Measurements from ENCODE around the gene AFF3.

AFF3 gene

DNA sequence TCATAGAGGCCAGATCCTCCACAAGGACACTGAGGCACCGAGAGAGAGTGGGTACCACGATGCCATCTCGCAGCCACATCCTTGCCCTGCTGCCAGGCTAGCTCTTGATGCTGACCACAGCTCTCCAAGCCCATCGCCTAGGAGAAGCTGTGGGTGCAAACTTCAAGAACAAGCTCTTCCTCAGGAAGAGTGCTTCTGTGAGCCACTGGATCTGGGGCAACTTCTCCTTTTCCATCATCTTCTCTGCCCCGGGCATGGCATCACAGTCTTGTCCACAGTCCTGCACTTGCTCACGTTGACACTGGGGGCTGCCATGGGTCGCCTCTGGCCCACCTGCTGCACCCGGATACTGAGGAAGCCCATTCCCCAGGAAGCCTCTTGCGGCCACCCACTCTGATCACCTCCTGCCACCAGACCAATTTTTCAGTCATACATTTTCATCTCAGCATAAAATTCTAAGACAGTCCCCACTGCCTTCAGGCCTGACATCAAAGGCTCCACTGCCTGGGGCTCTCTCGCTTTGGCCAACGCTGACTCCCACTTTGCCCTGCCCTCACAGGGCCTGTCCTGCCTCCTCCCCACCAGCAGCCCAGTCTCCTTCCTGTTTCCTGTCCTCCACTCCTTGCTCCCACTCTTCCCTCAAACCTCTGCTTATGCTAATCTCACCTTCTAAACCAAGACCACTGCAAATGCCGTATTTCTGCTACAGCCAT is 243.9 kb downstream of the AFF3 start:
- DNase-seq (ENCODE audit: low read depth, low spot score), result no peak
- in situ Hi-C loops (cut with HindIII; ENCODE audit: low sequenced_read_pairs), result no loop called here
- TF ChIP-seq, protein P1, sequence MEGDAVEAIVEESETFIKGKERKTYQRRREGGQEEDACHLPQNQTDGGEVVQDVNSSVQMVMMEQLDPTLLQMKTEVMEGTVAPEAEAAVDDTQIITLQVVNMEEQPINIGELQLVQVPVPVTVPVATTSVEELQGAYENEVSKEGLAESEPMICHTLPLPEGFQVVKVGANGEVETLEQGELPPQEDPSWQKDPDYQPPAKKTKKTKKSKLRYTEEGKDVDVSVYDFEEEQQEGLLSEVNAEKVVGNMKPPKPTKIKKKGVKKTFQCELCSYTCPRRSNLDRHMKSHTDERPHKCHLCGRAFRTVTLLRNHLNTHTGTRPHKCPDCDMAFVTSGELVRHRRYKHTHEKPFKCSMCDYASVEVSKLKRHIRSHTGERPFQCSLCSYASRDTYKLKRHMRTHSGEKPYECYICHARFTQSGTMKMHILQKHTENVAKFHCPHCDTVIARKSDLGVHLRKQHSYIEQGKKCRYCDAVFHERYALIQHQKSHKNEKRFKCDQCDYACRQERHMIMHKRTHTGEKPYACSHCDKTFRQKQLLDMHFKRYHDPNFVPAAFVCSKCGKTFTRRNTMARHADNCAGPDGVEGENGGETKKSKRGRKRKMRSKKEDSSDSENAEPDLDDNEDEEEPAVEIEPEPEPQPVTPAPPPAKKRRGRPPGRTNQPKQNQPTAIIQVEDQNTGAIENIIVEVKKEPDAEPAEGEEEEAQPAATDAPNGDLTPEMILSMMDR (IDR thresholded peaks at IDR 0.05; ENCODE audit: low read depth, low read length), result no peak

DNA sequence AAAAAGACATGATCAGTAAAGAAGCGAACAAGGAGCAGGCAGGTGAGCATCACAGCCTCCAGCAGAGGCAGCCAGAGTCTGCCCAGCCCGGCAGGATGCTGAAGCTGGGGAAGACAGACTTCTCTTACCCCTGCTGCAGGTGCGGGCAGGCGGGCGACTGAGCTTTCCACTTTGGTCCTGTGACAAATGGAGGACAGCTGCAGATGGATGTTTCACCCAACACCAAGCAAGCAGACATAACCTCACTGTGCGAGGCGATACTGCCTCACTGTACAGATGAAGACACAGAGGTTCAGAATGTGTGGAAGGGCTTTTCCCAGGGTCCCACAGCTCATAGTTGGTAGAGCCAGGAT is 251.0 kb downstream of the AFF3 start:
- H3K4me3 ChIP-seq (ENCODE audit: low read depth, low read length), result no peak overlapping the region
- in situ Hi-C loops (cut with HindIII; ENCODE audit: low sequenced_read_pairs), result no loop called here
- no peak for DNase-seq (ENCODE audit: low read depth, low spot score)
- TF ChIP-seq, protein P1 (IDR thresholded peaks at IDR 0.05; ENCODE audit: low read depth, low read length), result no peak

More for the DNA sequence above, 243.9 kb downstream of the AFF3 start:
- H3K4me3 ChIP-seq (ENCODE audit: low read depth, low read length), result no peak overlapping the region

DNA sequence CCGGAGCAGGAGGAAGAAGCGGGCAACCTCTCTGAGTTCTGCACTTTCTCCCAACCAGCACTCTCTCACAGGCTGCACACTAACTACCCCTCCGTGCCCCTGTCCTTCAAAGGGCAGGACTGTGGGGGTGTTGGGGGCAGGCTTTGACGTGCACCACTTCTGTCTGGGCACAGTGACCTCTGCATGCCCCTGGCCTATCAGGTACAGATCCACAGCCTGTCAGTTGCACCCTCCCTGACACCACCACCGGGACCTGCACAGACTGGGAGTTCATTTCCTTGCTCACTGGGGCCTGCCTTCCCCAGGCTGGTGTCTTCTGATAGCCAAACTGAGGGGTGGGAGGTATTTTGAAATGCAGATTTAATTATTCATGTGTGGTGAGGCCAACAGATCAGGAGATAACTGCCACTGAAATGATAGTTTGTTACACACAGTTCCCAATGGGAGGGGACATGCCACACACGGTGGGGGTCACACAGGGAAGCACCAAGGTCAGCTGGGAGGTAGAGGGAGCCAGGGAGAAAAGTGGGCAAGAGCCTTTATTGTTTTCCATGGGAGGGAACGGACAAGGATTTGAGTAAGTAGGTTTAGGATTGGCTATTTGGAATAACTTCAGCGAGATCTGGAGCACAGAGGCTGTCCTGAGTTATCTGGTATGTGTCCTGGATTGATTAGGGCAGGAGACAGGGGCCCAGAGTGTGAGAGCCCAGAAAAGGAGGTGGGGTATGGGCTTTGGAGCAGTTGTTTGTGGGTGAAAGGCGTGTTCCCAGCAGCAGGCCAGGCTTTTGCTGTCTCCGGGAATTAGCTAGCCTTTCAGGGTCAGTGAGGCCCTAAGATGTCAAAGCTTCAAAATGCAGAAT is 251.6 kb downstream of the AFF3 start:
- in situ Hi-C loops (cut with HindIII; ENCODE audit: low sequenced_read_pairs), result no loop called here
- no peak for DNase-seq (ENCODE audit: low read depth, low spot score)
- TF ChIP-seq, protein P1 (IDR thresholded peaks at IDR 0.05; ENCODE audit: low read depth, low read length), result no peak
- no peak overlapping the region for H3K4me3 ChIP-seq (ENCODE audit: low read depth, low read length)

DNA sequence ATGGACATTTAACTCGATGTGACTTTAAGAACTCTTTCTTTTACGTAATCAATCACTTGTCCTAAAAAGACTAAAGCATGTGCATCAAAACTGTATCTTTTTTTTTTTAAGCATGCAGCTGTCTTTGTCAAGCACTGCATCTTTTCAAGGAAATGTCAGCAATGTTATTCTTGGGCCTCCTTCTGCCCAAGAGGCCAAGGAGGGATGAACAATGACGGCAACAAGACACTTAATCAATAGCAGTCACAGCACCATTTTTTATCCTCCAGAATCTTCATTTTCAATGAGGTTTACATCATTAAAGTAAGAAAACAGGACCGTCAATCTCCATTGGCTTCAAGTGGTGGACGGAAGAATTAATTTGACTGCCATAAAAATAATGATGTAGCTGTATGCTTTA is 253.8 kb downstream of the AFF3 start:
- no peak for DNase-seq (ENCODE audit: low read depth, low spot score)
- TF ChIP-seq, protein P1 (IDR thresholded peaks at IDR 0.05; ENCODE audit: low read depth, low read length), result no peak
- in situ Hi-C loops (cut with HindIII; ENCODE audit: low sequenced_read_pairs), result no loop called here
- H3K4me3 ChIP-seq (ENCODE audit: low read depth, low read length), result no peak overlapping the region

DNA sequence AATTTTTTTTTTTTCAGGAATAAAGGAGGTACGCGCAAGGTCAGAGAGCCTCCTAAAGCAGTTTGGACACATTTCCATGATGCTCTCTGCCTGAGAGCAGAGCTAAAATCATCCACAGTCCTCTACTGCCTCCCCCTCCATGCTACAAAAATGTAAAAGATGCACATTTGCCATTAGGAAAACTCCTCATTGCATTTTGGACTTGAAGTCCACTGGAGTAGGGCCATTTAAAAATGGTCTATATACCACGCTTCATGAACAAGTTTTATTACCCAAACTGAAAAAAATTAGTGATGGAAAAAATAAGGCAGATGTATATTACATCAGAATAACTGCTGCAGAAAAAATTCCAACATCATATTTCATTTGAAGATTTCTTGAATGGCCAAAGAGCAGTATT is 256.0 kb downstream of the AFF3 start:
- DNase-seq (ENCODE audit: low read depth, low spot score), result no peak
- in situ Hi-C loops (cut with HindIII; ENCODE audit: low sequenced_read_pairs), result no loop called here
- TF ChIP-seq, protein P1 (IDR thresholded peaks at IDR 0.05; ENCODE audit: low read depth, low read length), result no peak
- H3K4me3 ChIP-seq (ENCODE audit: low read depth, low read length), result no peak overlapping the region

DNA sequence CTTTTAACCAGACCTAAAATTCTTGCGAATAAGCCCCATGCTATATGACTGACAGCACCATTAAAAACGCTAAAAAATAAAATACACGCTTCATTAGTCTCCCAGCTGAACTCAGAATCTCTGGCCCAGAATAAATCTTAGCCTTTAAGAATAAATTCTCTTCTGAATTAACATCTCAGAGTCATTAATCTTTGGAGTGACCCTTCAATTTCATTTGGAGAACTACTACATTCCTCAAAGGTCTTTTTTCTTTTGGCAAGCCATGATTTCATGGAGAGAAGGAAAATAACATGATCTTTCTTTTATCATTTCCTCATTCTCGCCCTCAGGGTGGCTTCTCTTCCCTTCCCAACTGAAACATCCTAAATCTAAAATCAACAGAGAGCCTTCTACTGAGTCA is 259.0 kb downstream of the AFF3 start:
- peak; percentile 29 for DNase-seq (ENCODE audit: low read depth, low spot score)
- in situ Hi-C loops (cut with HindIII; ENCODE audit: low sequenced_read_pairs), result no loop called here
- no peak overlapping the region for H3K4me3 ChIP-seq (ENCODE audit: low read depth, low read length)
- TF ChIP-seq, protein P1 (IDR thresholded peaks at IDR 0.05; ENCODE audit: low read depth, low read length), result no peak
